Keratinocyte (primary cell): ENCODE measurements around the gene C6orf132. TPM values are rescaled to one million over a fixed set of nuclear protein-coding genes. Genes with fewer than 3 reads are reported as not detected.
A peak's percentile ranks its signal among the peaks of the same experiment; 100 is the strongest.

ENCODE experiments used
- DNase-seq: peaks from one replicate; pipeline ENCODE4 v3.0.0-alpha.2; 2011; ENCODE audit warnings: low read depth, missing footprints, low spot score
- FAIRE-seq: peaks from 2 replicates; lab custom pipeline; 2011; peaks lifted over from hg19 to GRCh38; lab: Jason Lieb, UNC
- H2AFZ ChIP-seq: 2 replicates; pipeline ENCODE4 v1.6.0; 2012; ENCODE audit warnings: low read length, control low read depth, inconsistent platforms; ENCODE audit not compliant: control insufficient read depth
- H3K27ac ChIP-seq: 2 replicates; pipeline ENCODE4 v1.5.1; 2011; ENCODE audit warnings: low read length; ENCODE audit not compliant: control insufficient read depth, insufficient read depth
- H3K27me3 ChIP-seq: 3 replicates; pipeline ENCODE4 v1.6.0; 2011; ENCODE audit warnings: low read length; ENCODE audit not compliant: control insufficient read depth, insufficient read depth; ENCODE audit errors: extremely low read depth
- H3K36me3 ChIP-seq, 2 experiments: 2 replicates in 1 of 2; 3 replicates in 1 of 2; pipeline ENCODE4 v1.5.1; 2011; ENCODE audit warnings: low read length in 2 of 2, mild to moderate bottlenecking in 1 of 2; ENCODE audit not compliant: control insufficient read depth in 2 of 2, insufficient read depth in 2 of 2; ENCODE audit errors: extremely low read depth in 1 of 2
- H3K4me1 ChIP-seq: 3 replicates; pipeline ENCODE4 v1.5.1; 2011; ENCODE audit warnings: low read length; ENCODE audit not compliant: control insufficient read depth, insufficient read depth; ENCODE audit errors: extremely low read depth
- H3K4me2 ChIP-seq: 3 replicates; pipeline ENCODE4 v1.6.0; 2011; ENCODE audit warnings: low read depth, low read length; ENCODE audit not compliant: control insufficient read depth, insufficient read depth; ENCODE audit errors: extremely low read depth
- H3K4me3 ChIP-seq, 3 experiments: fragments of 200-600 bp in 1 of 3; sonication (generic) in 1 of 3; 2 replicates in 2 of 3; 3 replicates in 1 of 3; pipeline ENCODE4 v1.5.1; 2011 to 2016; ENCODE audit warnings: low read length in 3 of 3, mild to moderate bottlenecking in 3 of 3, control low read depth in 2 of 3, inconsistent platforms in 1 of 3, low read depth in 1 of 3, mixed read lengths in 1 of 3, mixed run types in 1 of 3, moderate library complexity in 1 of 3; ENCODE audit not compliant: control insufficient read depth in 2 of 3, insufficient read depth in 2 of 3; ENCODE audit errors: extremely low read depth in 1 of 3
- H3K79me2 ChIP-seq: 2 replicates; pipeline ENCODE4 v1.6.0; 2012; ENCODE audit warnings: low read length; ENCODE audit not compliant: control insufficient read depth, insufficient read depth
- H3K9ac ChIP-seq: 3 replicates; pipeline ENCODE4 v1.6.0; 2011; ENCODE audit warnings: low read length; ENCODE audit not compliant: control insufficient read depth, insufficient read depth; ENCODE audit errors: extremely low read depth
- H3K9me1 ChIP-seq: 3 replicates; pipeline ENCODE4 v1.6.0; 2011; ENCODE audit warnings: low read length; ENCODE audit not compliant: control insufficient read depth, insufficient read depth; ENCODE audit errors: extremely low read depth
- H3K9me3 ChIP-seq: 2 replicates; pipeline ENCODE4 v1.5.1; 2012; ENCODE audit warnings: low read depth, low read length; ENCODE audit not compliant: control insufficient read depth
- H4K20me1 ChIP-seq: 3 replicates; pipeline ENCODE4 v1.6.0; 2011; ENCODE audit warnings: low read length; ENCODE audit not compliant: control insufficient read depth, insufficient read depth; ENCODE audit errors: extremely low read depth
- CTCF ChIP-seq, 3 experiments: IDR thresholded peaks in 1 of 3; conservative IDR thresholded peaks in 1 of 3; optimal IDR thresholded peaks in 1 of 3; 2 replicates in 2 of 3; 3 replicates in 1 of 3; pipeline versions ENCODE3 to v1.5.1; 2011; ENCODE audit warnings: low read length in 3 of 3, mild to moderate bottlenecking in 3 of 3, moderate library complexity in 2 of 3, control low read depth in 1 of 3, inconsistent platforms in 1 of 3; ENCODE audit not compliant: insufficient read depth in 2 of 3; ENCODE audit errors: extremely low read depth in 1 of 3
- EZH2 ChIP-seq: IDR thresholded peaks from one replicate; pipeline ENCODE4 v1.6.1; 2012; ENCODE audit warnings: inconsistent platforms, mild to moderate bottlenecking, low read length, moderate library complexity
- dilution Hi-C: fragments of 300-500 bp; cut with MboI; formaldehyde crosslinking; loops from one replicate; pipeline ENCODE4 v1.7.0; 2020; ENCODE audit warnings: low sequenced_read_pairs; ENCODE audit not compliant: extremely low pct_ligation_motif_present
- polyA plus RNA-seq, 5 experiments: library from polyadenylated mRNA; depleted of rRNA in 3 of 5; stranded (reverse) in 3 of 5; stranded (forward) in 1 of 5; unstranded in 1 of 5; fragments of >200 nt; gene quantifications; 1 replicate in 1 of 5; 2 replicates in 3 of 5; 3 replicates in 1 of 5; pipeline versions ENCODE4 v1.2.1 to v1.2.3, GENCODE V29; 2011 to 2012; ENCODE audit warnings: missing spikeins in 2 of 5, low read depth in 1 of 5, low replicate concordance in 1 of 5

The C6orf132 gene
- polyA plus RNA-seq, 1 donor (not counting 4 experiments of a cell fraction or from before 2014, with no cell fraction given), result 11.8 TPM

- Histone ChIP-seq H3K79me2 (peaks cover 20% of the 10 kb centered on the region), H3K27me3 (no peaks in the 10 kb centered on the region), H3K9me3 (no peaks in the 10 kb centered on the region), H3K4me2 (no peak overlapping the region), H3K36me3 (peaks cover 35 to 36% of the 10 kb centered on the region in 2 experiments), H4K20me1 (no peaks in the 10 kb centered on the region), H3K4me3 (no peak overlapping the region), H3K4me1 (peaks cover 32% of the 10 kb centered on the region), H3K9me1 (peaks cover 3% of the 10 kb centered on the region), H3K9ac (no peak overlapping the region), H2AFZ (no peak overlapping the region), H3K27ac (no peak overlapping the region)
- FAIRE-seq (no peak), DNase-seq (no peak)
- TF ChIP-seq CTCF (optimal IDR thresholded peaks at IDR 0.05 in 1 of 3, IDR thresholded peaks at IDR 0.05 in 1 of 3, conservative IDR thresholded peaks at IDR 0.05 in 1 of 3; ENCODE audit: extremely low read depth in 1 of 3, insufficient read depth in 2 of 3, low read length in 3 of 3) (no peak), EZH2 (no peak)
- dilution Hi-C loops, result no loop called here
Observed at GRCh38 chr6:42125231-42125630, 17.2 kb downstream of the C6orf132 start.

GRCh38 chr6:42124223-42124836, 18.1 kb downstream of the C6orf132 start:
- H3K27me3 ChIP-seq, result no peaks in the 10 kb centered on the region
- no peaks in the 10 kb centered on the region for H4K20me1 ChIP-seq
- dilution Hi-C loops, result no loop called here
- H3K9ac ChIP-seq, result no peak overlapping the region
- peaks cover 14% of the 10 kb centered on the region for H3K79me2 ChIP-seq
- no peak overlapping the region for H2AFZ ChIP-seq
- FAIRE-seq (no peak), DNase-seq (no peak)
- peak overlapping the region; percentile 64 for H3K27ac ChIP-seq
- no peak overlapping the region for H3K4me2 ChIP-seq
- H3K4me3 ChIP-seq, result no peak overlapping the region
- peaks cover 30 to 36% of the 10 kb centered on the region in 2 experiments for H3K36me3 ChIP-seq
- H3K9me3 ChIP-seq, result no peaks in the 10 kb centered on the region
- peaks cover 31% of the 10 kb centered on the region for H3K4me1 ChIP-seq
- H3K9me1 ChIP-seq, result peaks cover 3% of the 10 kb centered on the region
- TF ChIP-seq EZH2 (no peak), CTCF (optimal IDR thresholded peaks at IDR 0.05 in 1 of 3, IDR thresholded peaks at IDR 0.05 in 1 of 3, conservative IDR thresholded peaks at IDR 0.05 in 1 of 3; ENCODE audit: extremely low read depth in 1 of 3, insufficient read depth in 2 of 3, low read length in 3 of 3) (no peak)
